ENCODE data around the gene PIP5K1B. TPM values are rescaled to one million over a fixed set of nuclear protein-coding genes. Genes with fewer than 3 reads are reported as not detected.

The PIP5K1B gene
- total and polyA plus RNA-seq, 2 of the 13 experiments (the other 11 are each of a cell fraction or from before 2014, with no cell fraction given): 15.8 to 17.5 TPM

DNA sequence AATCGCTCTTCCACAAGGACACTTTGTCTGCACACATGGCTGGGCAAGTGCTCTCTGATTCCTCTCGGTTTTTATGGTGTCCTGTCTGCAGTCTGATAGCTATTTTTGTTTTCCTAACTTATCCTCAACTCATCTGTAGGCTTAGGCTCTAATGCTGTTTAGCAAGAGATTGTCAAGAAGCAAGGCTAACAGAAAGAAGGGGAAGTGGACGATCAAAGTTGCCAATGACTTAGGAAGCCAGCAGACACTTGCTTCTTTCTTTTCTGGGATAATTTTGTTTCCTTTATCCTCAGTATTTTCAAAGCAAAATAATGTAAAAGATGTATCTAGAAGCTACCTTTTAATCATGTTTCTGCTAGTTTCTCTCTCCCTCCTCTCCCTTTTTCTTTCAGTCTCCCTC, 178.2 kb downstream of the PIP5K1B start (continued):
- TF ChIP-seq, protein P1, sequence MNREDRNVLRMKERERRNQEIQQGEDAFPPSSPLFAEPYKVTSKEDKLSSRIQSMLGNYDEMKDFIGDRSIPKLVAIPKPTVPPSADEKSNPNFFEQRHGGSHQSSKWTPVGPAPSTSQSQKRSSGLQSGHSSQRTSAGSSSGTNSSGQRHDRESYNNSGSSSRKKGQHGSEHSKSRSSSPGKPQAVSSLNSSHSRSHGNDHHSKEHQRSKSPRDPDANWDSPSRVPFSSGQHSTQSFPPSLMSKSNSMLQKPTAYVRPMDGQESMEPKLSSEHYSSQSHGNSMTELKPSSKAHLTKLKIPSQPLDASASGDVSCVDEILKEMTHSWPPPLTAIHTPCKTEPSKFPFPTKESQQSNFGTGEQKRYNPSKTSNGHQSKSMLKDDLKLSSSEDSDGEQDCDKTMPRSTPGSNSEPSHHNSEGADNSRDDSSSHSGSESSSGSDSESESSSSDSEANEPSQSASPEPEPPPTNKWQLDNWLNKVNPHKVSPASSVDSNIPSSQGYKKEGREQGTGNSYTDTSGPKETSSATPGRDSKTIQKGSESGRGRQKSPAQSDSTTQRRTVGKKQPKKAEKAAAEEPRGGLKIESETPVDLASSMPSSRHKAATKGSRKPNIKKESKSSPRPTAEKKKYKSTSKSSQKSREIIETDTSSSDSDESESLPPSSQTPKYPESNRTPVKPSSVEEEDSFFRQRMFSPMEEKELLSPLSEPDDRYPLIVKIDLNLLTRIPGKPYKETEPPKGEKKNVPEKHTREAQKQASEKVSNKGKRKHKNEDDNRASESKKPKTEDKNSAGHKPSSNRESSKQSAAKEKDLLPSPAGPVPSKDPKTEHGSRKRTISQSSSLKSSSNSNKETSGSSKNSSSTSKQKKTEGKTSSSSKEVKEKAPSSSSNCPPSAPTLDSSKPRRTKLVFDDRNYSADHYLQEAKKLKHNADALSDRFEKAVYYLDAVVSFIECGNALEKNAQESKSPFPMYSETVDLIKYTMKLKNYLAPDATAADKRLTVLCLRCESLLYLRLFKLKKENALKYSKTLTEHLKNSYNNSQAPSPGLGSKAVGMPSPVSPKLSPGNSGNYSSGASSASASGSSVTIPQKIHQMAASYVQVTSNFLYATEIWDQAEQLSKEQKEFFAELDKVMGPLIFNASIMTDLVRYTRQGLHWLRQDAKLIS (CRISPR knock-in tag; IDR thresholded peaks at IDR 0.05): no peak
- TF ChIP-seq, protein P2, sequence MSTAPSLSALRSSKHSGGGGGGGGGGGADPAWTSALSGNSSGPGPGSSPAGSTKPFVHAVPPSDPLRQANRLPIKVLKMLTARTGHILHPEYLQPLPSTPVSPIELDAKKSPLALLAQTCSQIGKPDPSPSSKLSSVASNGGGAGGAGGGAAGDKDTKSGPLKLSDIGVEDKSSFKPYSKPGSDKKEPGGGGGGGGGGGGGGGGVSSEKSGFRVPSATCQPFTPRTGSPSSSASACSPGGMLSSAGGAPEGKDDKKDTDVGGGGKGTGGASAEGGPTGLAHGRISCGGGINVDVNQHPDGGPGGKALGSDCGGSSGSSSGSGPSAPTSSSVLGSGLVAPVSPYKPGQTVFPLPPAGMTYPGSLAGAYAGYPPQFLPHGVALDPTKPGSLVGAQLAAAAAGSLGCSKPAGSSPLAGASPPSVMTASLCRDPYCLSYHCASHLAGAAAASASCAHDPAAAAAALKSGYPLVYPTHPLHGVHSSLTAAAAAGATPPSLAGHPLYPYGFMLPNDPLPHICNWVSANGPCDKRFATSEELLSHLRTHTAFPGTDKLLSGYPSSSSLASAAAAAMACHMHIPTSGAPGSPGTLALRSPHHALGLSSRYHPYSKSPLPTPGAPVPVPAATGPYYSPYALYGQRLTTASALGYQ (CRISPR knock-in tag; IDR thresholded peaks at IDR 0.05): no peak
- TF ChIP-seq ZNF879 (CRISPR knock-in tag; IDR thresholded peaks at IDR 0.05): no peak
- no peak for TF ChIP-seq HIVEP1 (CRISPR knock-in tag; IDR thresholded peaks at IDR 0.05)
- TF ChIP-seq, protein P3, sequence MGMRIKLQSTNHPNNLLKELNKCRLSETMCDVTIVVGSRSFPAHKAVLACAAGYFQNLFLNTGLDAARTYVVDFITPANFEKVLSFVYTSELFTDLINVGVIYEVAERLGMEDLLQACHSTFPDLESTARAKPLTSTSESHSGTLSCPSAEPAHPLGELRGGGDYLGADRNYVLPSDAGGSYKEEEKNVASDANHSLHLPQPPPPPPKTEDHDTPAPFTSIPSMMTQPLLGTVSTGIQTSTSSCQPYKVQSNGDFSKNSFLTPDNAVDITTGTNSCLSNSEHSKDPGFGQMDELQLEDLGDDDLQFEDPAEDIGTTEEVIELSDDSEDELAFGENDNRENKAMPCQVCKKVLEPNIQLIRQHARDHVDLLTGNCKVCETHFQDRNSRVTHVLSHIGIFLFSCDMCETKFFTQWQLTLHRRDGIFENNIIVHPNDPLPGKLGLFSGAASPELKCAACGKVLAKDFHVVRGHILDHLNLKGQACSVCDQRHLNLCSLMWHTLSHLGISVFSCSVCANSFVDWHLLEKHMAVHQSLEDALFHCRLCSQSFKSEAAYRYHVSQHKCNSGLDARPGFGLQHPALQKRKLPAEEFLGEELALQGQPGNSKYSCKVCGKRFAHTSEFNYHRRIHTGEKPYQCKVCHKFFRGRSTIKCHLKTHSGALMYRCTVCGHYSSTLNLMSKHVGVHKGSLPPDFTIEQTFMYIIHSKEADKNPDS (CRISPR knock-in tag; IDR thresholded peaks at IDR 0.05): no peak
- TF ChIP-seq ZKSCAN5 (CRISPR knock-in tag; IDR thresholded peaks at IDR 0.05): no peak
- no peak for TF ChIP-seq ASH2L (IDR thresholded peaks at IDR 0.05; ENCODE audit: insufficient read length, low read depth, low read length)
- no peak for TF ChIP-seq ZNF20 (CRISPR knock-in tag; IDR thresholded peaks at IDR 0.05)
